ENCODE measurements around the gene SERPINB7. TPM values are rescaled to one million over a fixed set of nuclear protein-coding genes. Genes with fewer than 3 reads are reported as not detected.

The SERPINB7 gene
- total and polyA plus RNA-seq, 2 experiments from 2014 or later, result 0.10 to 0.77 TPM

DNA sequence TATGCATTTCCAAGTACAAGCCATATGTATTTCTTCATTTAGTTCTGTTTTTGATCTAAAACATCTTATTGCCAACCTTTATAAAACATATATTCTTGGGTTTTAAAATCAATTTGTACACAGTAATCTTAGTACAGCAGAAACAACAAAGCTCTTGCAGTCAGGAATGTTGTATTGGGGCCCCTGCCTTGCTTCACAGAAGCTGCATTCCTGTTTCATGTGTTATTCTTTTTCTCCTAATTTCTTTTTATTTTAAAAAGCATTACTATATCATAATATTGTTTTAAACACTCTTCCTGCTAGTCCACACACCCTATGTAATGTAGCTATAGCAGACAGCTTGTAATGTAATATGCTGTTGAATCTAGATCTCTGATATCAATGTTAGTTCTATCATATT lies 24.0 kb downstream of the SERPINB7 start:
- Histone ChIP-seq H3K27ac (no peak overlapping the region), H3K9me2 (replicated peaks; ENCODE audit: insufficient read depth) (no peaks in the 10 kb centered on the region), H2AFZ (no peak overlapping the region), H3K27me3 (no peaks in the 10 kb centered on the region), H4K20me1 (ENCODE audit: insufficient read depth, poor library complexity, severe bottlenecking) (no peaks in the 10 kb centered on the region), H3K4me1 (ENCODE audit: insufficient read depth) (no peaks in the 10 kb centered on the region), H3K4me2 (no peak overlapping the region), H3K36me3 (replicated peaks; ENCODE audit: insufficient read depth, low read depth) (no peaks in the 10 kb centered on the region), H3K4me3 (no peak overlapping the region), H3K79me2 (no peaks in the 10 kb centered on the region), H3K9me3 (ENCODE audit: low read depth) (no peaks in the 10 kb centered on the region)
- TF ChIP-seq, protein P1, sequence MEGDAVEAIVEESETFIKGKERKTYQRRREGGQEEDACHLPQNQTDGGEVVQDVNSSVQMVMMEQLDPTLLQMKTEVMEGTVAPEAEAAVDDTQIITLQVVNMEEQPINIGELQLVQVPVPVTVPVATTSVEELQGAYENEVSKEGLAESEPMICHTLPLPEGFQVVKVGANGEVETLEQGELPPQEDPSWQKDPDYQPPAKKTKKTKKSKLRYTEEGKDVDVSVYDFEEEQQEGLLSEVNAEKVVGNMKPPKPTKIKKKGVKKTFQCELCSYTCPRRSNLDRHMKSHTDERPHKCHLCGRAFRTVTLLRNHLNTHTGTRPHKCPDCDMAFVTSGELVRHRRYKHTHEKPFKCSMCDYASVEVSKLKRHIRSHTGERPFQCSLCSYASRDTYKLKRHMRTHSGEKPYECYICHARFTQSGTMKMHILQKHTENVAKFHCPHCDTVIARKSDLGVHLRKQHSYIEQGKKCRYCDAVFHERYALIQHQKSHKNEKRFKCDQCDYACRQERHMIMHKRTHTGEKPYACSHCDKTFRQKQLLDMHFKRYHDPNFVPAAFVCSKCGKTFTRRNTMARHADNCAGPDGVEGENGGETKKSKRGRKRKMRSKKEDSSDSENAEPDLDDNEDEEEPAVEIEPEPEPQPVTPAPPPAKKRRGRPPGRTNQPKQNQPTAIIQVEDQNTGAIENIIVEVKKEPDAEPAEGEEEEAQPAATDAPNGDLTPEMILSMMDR (IDR thresholded peaks at IDR 0.05; ENCODE audit: poor library complexity), result no peak
- no peak for TF ChIP-seq EZH2phosphoT487 (IDR thresholded peaks at IDR 0.05; ENCODE audit: low read depth, severe bottlenecking, unreplicated experiment)
- no peak for TF ChIP-seq EZH2 (IDR thresholded peaks at IDR 0.05; ENCODE audit: borderline replicate concordance)
- DNase-seq (ENCODE audit: low spot score), result no peak

- no peak overlapping the region for H3K4me2 ChIP-seq
- H3K4me1 ChIP-seq (ENCODE audit: insufficient read depth), result no peaks in the 10 kb centered on the region
- no peak for DNase-seq (ENCODE audit: low spot score)
- H2AFZ ChIP-seq, result no peak overlapping the region
- 92% methylated on average over 4 of the region's 4 CpGs for WGBS (ENCODE audit: low lambda C conversion rate, missing lambda C conversion rate)
- no peak for TF ChIP-seq EZH2 (IDR thresholded peaks at IDR 0.05; ENCODE audit: borderline replicate concordance)
- TF ChIP-seq, protein P1 (IDR thresholded peaks at IDR 0.05; ENCODE audit: poor library complexity), result no peak
- no peak for TF ChIP-seq EZH2phosphoT487 (IDR thresholded peaks at IDR 0.05; ENCODE audit: low read depth, severe bottlenecking, unreplicated experiment)
- no peaks in the 10 kb centered on the region for H3K27me3 ChIP-seq
- no peaks in the 10 kb centered on the region for H3K9me2 ChIP-seq (replicated peaks; ENCODE audit: insufficient read depth)
- H3K27ac ChIP-seq, result no peak overlapping the region
- H3K36me3 ChIP-seq (replicated peaks; ENCODE audit: insufficient read depth, low read depth), result no peaks in the 10 kb centered on the region
- no peaks in the 10 kb centered on the region for H4K20me1 ChIP-seq (ENCODE audit: insufficient read depth, poor library complexity, severe bottlenecking)
- no peaks in the 10 kb centered on the region for H3K79me2 ChIP-seq
- H3K4me3 ChIP-seq, result no peak overlapping the region
- H3K9me3 ChIP-seq (ENCODE audit: low read depth), result no peaks in the 10 kb centered on the region
Measured at GRCh38 chr18:63801343-63801742, 26.1 kb downstream of the SERPINB7 start.

DNA sequence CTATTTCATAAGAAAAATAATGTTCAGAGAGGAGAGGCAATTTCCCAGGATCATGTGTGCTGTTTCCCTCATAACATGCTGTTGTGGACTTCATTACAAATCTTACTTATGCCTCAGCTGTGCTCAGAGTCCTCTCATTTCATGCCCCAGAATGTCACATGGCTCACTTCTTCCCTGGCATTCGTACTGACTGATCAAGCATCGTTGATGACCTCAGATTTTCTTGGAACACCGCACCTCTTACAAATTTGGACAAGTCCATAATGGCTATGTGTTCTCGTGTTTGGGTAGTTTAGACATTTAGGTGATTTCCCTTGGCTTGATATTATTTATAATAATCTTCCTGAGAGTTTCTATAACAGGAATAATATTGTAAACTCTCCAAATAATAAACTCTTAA lies 32.9 kb downstream of the SERPINB7 start:
- no peaks in the 10 kb centered on the region for H4K20me1 ChIP-seq (ENCODE audit: insufficient read depth, poor library complexity, severe bottlenecking)
- DNase-seq (ENCODE audit: low spot score), result no peak
- no peak overlapping the region for H2AFZ ChIP-seq
- no peaks in the 10 kb centered on the region for H3K9me3 ChIP-seq (ENCODE audit: low read depth)
- no peak overlapping the region for H3K27ac ChIP-seq
- no peaks in the 10 kb centered on the region for H3K9me2 ChIP-seq (replicated peaks; ENCODE audit: insufficient read depth)
- no peaks in the 10 kb centered on the region for H3K36me3 ChIP-seq (replicated peaks; ENCODE audit: insufficient read depth, low read depth)
- no peaks in the 10 kb centered on the region for H3K79me2 ChIP-seq
- WGBS (ENCODE audit: low lambda C conversion rate, missing lambda C conversion rate), result 78% methylated on average over 4 of the region's 4 CpGs
- TF ChIP-seq, protein P1 (IDR thresholded peaks at IDR 0.05; ENCODE audit: poor library complexity), result no peak
- TF ChIP-seq EZH2phosphoT487 (IDR thresholded peaks at IDR 0.05; ENCODE audit: low read depth, severe bottlenecking, unreplicated experiment) (no peak), EZH2 (IDR thresholded peaks at IDR 0.05; ENCODE audit: borderline replicate concordance) (no peak)
- H3K27me3 ChIP-seq, result no peaks in the 10 kb centered on the region
- H3K4me2 ChIP-seq, result no peak overlapping the region
- no peaks in the 10 kb centered on the region for H3K4me1 ChIP-seq (ENCODE audit: insufficient read depth)
- no peak overlapping the region for H3K4me3 ChIP-seq
